HepG2 (cell line): Measurements from ENCODE around the gene TEX30. TPM values are rescaled to one million over a fixed set of nuclear protein-coding genes. Genes with fewer than 3 reads are reported as not detected.

Experiments
- ATAC-seq: fragments of 200-7000 bp; cut with Tn5 transposase; 3 replicates; pipeline ENCODE4 v1.9.1; 2020; ENCODE audit warnings: mild to moderate bottlenecking, moderate library complexity
- BruUV-seq: library from RNA; stranded (reverse); fragments of 400-500 nt; replicated peaks from 2 replicates; lab custom pipeline; 2021; lab: Mats Ljungman, UMichigan
- CTCF ChIA-PET: fragments of 300-600 bp; formaldehyde crosslinking; extraction: SDS; loops from one replicate; lab custom pipeline; 2021; ENCODE audit warnings: low total read pairs, inconsistent platforms, low intra/inter-chr PET ratio; lab: Yijun Ruan, JAX
- POLR2A ChIA-PET: fragments of 350-600 bp; sonication (Branson Sonifier 250); formaldehyde crosslinking; loops from one replicate; lab custom pipeline; 2020; ENCODE audit warnings: antibody characterized with exemption, inconsistent platforms; lab: Yijun Ruan, JAX
- DNase-seq: peaks from one replicate; pipeline ENCODE4 v3.0.0-alpha.2; 2015; ENCODE audit warnings: low spot score
- FAIRE-seq: peaks from 3 replicates; lab custom pipeline; 2011; peaks lifted over from hg19 to GRCh38; lab: Jason Lieb, UNC
- H2AFZ ChIP-seq: one replicate; pipeline ENCODE4 v1.6.1; 2011; ENCODE audit warnings: low read length, inconsistent platforms
- H3K27ac ChIP-seq: fragments of 300-600 bp; 3 replicates; pipeline ENCODE4 v1.8.0; 2011; ENCODE audit warnings: mixed run types, mild to moderate bottlenecking, mixed read lengths, low read length, inconsistent platforms; ENCODE audit not compliant: insufficient read depth; ENCODE audit errors: extremely low read length
- H3K27me3 ChIP-seq, 2 experiments: fragments of 200-600 bp in 1 of 2; 2 replicates in 1 of 2; 3 replicates in 1 of 2; pipeline versions ENCODE4 v1.6.0 to v1.8.0; 2011; ENCODE audit warnings: low read length in 2 of 2, mild to moderate bottlenecking in 2 of 2, moderate library complexity in 2 of 2, inconsistent platforms in 1 of 2; ENCODE audit not compliant: insufficient read depth in 2 of 2, control insufficient read depth in 1 of 2
- H3K36me3 ChIP-seq, 2 experiments: fragments of 200-600 bp in 1 of 2; replicated peaks in 1 of 2; 2 replicates in 1 of 2; 3 replicates in 1 of 2; pipeline versions ENCODE4 v1.5.1 to v1.8.0; 2011; ENCODE audit warnings: low read length in 2 of 2, inconsistent platforms in 1 of 2; ENCODE audit not compliant: insufficient read depth in 2 of 2, control insufficient read depth in 1 of 2
- H3K4me1 ChIP-seq: 2 replicates; pipeline ENCODE4 v1.5.1; 2012; ENCODE audit warnings: low read length, inconsistent platforms; ENCODE audit not compliant: insufficient read depth
- H3K4me2 ChIP-seq: 2 replicates; pipeline ENCODE4 v1.6.0; 2011; ENCODE audit warnings: low read depth, low read length, inconsistent platforms
- H3K4me3 ChIP-seq, 3 experiments: fragments of 200-600 bp in 1 of 3; sonication (generic), shearing (Covaris generic) in 1 of 3; replicated peaks in 1 of 3; 2 replicates each; pipeline ENCODE4 v1.5.1; 2011 to 2016; ENCODE audit warnings: low read length in 3 of 3, inconsistent platforms in 2 of 3, low read depth in 2 of 3, mild to moderate bottlenecking in 2 of 3, control low read depth in 1 of 3, mixed read lengths in 1 of 3; ENCODE audit not compliant: insufficient read depth in 1 of 3
- H3K79me2 ChIP-seq: one replicate; pipeline ENCODE4 v1.6.1; 2011; ENCODE audit warnings: low read length, inconsistent platforms; ENCODE audit not compliant: insufficient read depth
- H3K9ac ChIP-seq: 2 replicates; pipeline ENCODE4 v1.6.0; 2011; ENCODE audit warnings: mild to moderate bottlenecking, low read depth, low read length, inconsistent platforms; ENCODE audit not compliant: insufficient read depth
- H3K9me3 ChIP-seq: 2 replicates; pipeline ENCODE4 v1.5.1; 2012; ENCODE audit warnings: mild to moderate bottlenecking, low read length
- H4K20me1 ChIP-seq: 2 replicates; pipeline ENCODE4 v1.6.0; 2011; ENCODE audit warnings: inconsistent platforms, mild to moderate bottlenecking, low read length, moderate library complexity; ENCODE audit not compliant: insufficient read depth
- MAFK ChIP-seq, 2 experiments: IDR thresholded peaks in 1 of 2; conservative IDR thresholded peaks in 1 of 2; 2 replicates each; pipeline ENCODE4 v1.6.1; 2011; ENCODE audit warnings: improper control_type of control experiment in 2 of 2, low read length in 2 of 2
- ZBTB40 ChIP-seq, 2 experiments: fragments of 450-650 bp in 1 of 2; sonication (generic) in 1 of 2; formaldehyde crosslinking in 1 of 2; IDR thresholded peaks; 2 replicates each; pipeline versions ENCODE4 v1.6.1 to v1.8.0; 2016 to 2022; ENCODE audit warnings: antibody characterized with exemption in 1 of 2, mild to moderate bottlenecking in 1 of 2, missing genetic modification reagents in 1 of 2
- WGBS: methylation state at CpG from one replicate; pipeline ENCODE4 v1.1.6; 2017; ENCODE audit warnings: low lambda C conversion rate; 5-methylcytosine and 5-hydroxymethylcytosine counted together
- in situ Hi-C: cut with HindIII; loops from 2 replicates; pipeline ENCODE4 v1.10.0; 2017; ENCODE audit warnings: low pct_unique_long_range_greater_than_20kb; ENCODE audit not compliant: extremely low pct_ligation_motif_present
- intact Hi-C: fragments of 100-400 bp; cut with micrococcal nuclease; formaldehyde crosslinking; loops from one replicate; pipeline ENCODE4 v1.10.0; 2022; ENCODE audit not compliant: unreplicated experiment
- polyA plus RNA-seq, 8 experiments: library from polyadenylated mRNA; depleted of rRNA in 3 of 8; stranded (reverse) in 7 of 8; unstranded in 1 of 8; fragments of >200 nt; fragmentation: Illumina TruSeq in 4 of 8; extraction: Trizol in 4 of 8; gene quantifications; 2 replicates each; pipeline versions ENCODE4 v1.2.1 to v1.2.3, GENCODE V29; 2011 to 2016; ENCODE audit warnings: low read depth in 4 of 8, missing spikeins in 1 of 8, mixed read lengths in 1 of 8; ENCODE audit not compliant: insufficient read depth in 1 of 8
- total RNA-seq, 5 experiments: library from RNA; depleted of rRNA; stranded (reverse); fragments of >200 nt; fragmentation: Illumina TruSeq; extraction: Trizol; gene quantifications; 2 replicates each; pipeline ENCODE4 v1.2.3, GENCODE V29; 2016; ENCODE audit warnings: low read depth in 1 of 5

TEX30 gene
- total and polyA plus RNA-seq, 2 of the 13 experiments (the other 11 are each of a cell fraction or from before 2014, with no cell fraction given), result 0.60 to 1.2 TPM

- CTCF ChIA-PET, result no interaction called here
Measured at GRCh38 chr13:102768909-102769308, 4.7 kb downstream of the TEX30 start.

More at GRCh38 chr13:102768909-102769308, 4.7 kb downstream of the TEX30 start:
- Histone ChIP-seq H2AFZ (no peak overlapping the region), H3K4me3 (no peak overlapping the region), H4K20me1 (no peaks in the 10 kb centered on the region), H3K27ac (no peak overlapping the region), H3K9me3 (no peaks in the 10 kb centered on the region), H3K4me2 (no peak overlapping the region)
- intact Hi-C loops, result no loop called here
- in situ Hi-C loops, result no loop called here
- WGBS, result 91% methylated on average over 2 of the region's 2 CpGs
- POLR2A ChIA-PET, result no interaction called here
- ATAC-seq, result no peak
- TF ChIP-seq MAFK (conservative IDR thresholded peaks at IDR 0.05 in 1 of 2, IDR thresholded peaks at IDR 0.05 in 1 of 2; ENCODE audit: low read length in 2 of 2) (peak in 1 of 2 experiments; percentile 30; a peak in 1 of 4 replicates), ZBTB40 (IDR thresholded peaks at IDR 0.05) (no peak), ZBTB40 (CRISPR knock-in tag; IDR thresholded peaks at IDR 0.05) (no peak)
- TF ChIP-seq, all 625 proteins: peak for 1
- no peak for FAIRE-seq
- Histone ChIP-seq H3K4me1 (peaks cover 32% of the 10 kb centered on the region), H3K27me3 (no peaks in the 10 kb centered on the region; a peak in 1 of 5 replicates), H3K36me3 (no peaks in the 10 kb centered on the region), H3K9ac (no peak overlapping the region), H3K79me2 (no peaks in the 10 kb centered on the region)
- no peak for DNase-seq
- no TSS peak for BruUV-seq
